Activated naive CD8-positive, alpha-beta T cell treated with anti-CD3 and anti-CD28 coated beads, Interleukin-2, amount 50 U/mL, for 24 hours (primary cell): ENCODE results near the gene BICRA.

Experiments used
- ATAC-seq: fragments of 150-1000 bp; cut with Tn5 transposase; one replicate; pipeline ENCODE4 v1.10.0; 2021
- DNase-seq: peaks from one replicate; pipeline ENCODE4 v3.0.0; 2021
- H3K27ac Mint-ChIP-seq: one replicate; pipeline ENCODE4 v1.8.0; 2021; ENCODE audit warnings: mild to moderate bottlenecking, mixed read lengths
- H3K27me3 Mint-ChIP-seq: one replicate; pipeline ENCODE4 v1.8.0; 2021; ENCODE audit warnings: mixed read lengths
- H3K36me3 Mint-ChIP-seq: one replicate; pipeline ENCODE4 v1.8.0; 2021; ENCODE audit warnings: low read depth, mixed read lengths
- H3K4me1 Mint-ChIP-seq: one replicate; pipeline ENCODE4 v1.8.0; 2021; ENCODE audit warnings: mixed read lengths
- H3K4me3 Mint-ChIP-seq: one replicate; pipeline ENCODE4 v1.8.0; 2021; ENCODE audit warnings: mild to moderate bottlenecking, moderate library complexity, mixed read lengths
- H3K9me3 Mint-ChIP-seq: one replicate; pipeline ENCODE4 v1.8.0; 2021; ENCODE audit warnings: mixed read lengths

BICRA gene

GRCh38 chr19:47679251-47679900, 70.4 kb downstream of the BICRA start:
- Mint-ChIP-seq H3K36me3 (peaks cover 4% of the 10 kb centered on the region), H3K27ac (no peak overlapping the region), H3K4me1 (no peaks in the 10 kb centered on the region), H3K4me3 (no peak overlapping the region), H3K9me3 (no peaks in the 10 kb centered on the region), H3K27me3 (no peaks in the 10 kb centered on the region)
- ATAC-seq, result no peak
- DNase-seq, result no peak

- DNase-seq, result no peak
- H3K9me3 Mint-ChIP-seq, result no peaks in the 10 kb centered on the region
- H3K36me3 Mint-ChIP-seq, result peaks cover 4% of the 10 kb centered on the region
- H3K27me3 Mint-ChIP-seq, result no peaks in the 10 kb centered on the region
- H3K4me3 Mint-ChIP-seq, result no peak overlapping the region
- no peaks in the 10 kb centered on the region for H3K4me1 Mint-ChIP-seq
- no peak overlapping the region for H3K27ac Mint-ChIP-seq
- ATAC-seq, result no peak
Measured at GRCh38 chr19:47679922-47680857, 71.3 kb downstream of the BICRA start.

GRCh38 chr19:47680858-47681332, 72.0 kb downstream of the BICRA start:
- Mint-ChIP-seq H3K36me3 (peaks cover 4% of the 10 kb centered on the region), H3K4me3 (no peak overlapping the region)

GRCh38 chr19:47681388-47681787, 72.5 kb downstream of the BICRA start:
- Mint-ChIP-seq H3K36me3 (peaks cover 4% of the 10 kb centered on the region), H3K9me3 (no peaks in the 10 kb centered on the region), H3K27me3 (no peaks in the 10 kb centered on the region), H3K4me3 (no peak overlapping the region), H3K4me1 (no peaks in the 10 kb centered on the region), H3K27ac (no peak overlapping the region)
- ATAC-seq, result no peak
- DNase-seq, result no peak

More at GRCh38 chr19:47680858-47681332, 72.0 kb downstream of the BICRA start:
- ATAC-seq, result no peak
- no peaks in the 10 kb centered on the region for H3K4me1 Mint-ChIP-seq
- H3K27me3 Mint-ChIP-seq, result no peaks in the 10 kb centered on the region
- no peaks in the 10 kb centered on the region for H3K9me3 Mint-ChIP-seq
- no peak for DNase-seq
- no peak overlapping the region for H3K27ac Mint-ChIP-seq

- H3K4me3 Mint-ChIP-seq, result no peak overlapping the region
- peaks cover 4% of the 10 kb centered on the region for H3K36me3 Mint-ChIP-seq
- no peak for DNase-seq
- no peaks in the 10 kb centered on the region for H3K27me3 Mint-ChIP-seq
- no peaks in the 10 kb centered on the region for H3K4me1 Mint-ChIP-seq
- H3K27ac Mint-ChIP-seq, result no peak overlapping the region
- H3K9me3 Mint-ChIP-seq, result no peaks in the 10 kb centered on the region
- ATAC-seq, result no peak
Measured at GRCh38 chr19:47681936-47682335, 73.0 kb downstream of the BICRA start.

GRCh38 chr19:47682939-47683338, 74.0 kb downstream of the BICRA start:
- no peak for ATAC-seq
- peaks cover 2% of the 10 kb centered on the region for H3K36me3 Mint-ChIP-seq
- DNase-seq, result no peak
- H3K4me3 Mint-ChIP-seq, result no peak overlapping the region
- H3K27me3 Mint-ChIP-seq, result no peaks in the 10 kb centered on the region
- H3K9me3 Mint-ChIP-seq, result no peaks in the 10 kb centered on the region
- H3K27ac Mint-ChIP-seq, result no peak overlapping the region
- no peaks in the 10 kb centered on the region for H3K4me1 Mint-ChIP-seq

GRCh38 chr19:47686679-47687450, 77.9 kb downstream of the BICRA start:
- Mint-ChIP-seq H3K27ac (no peak overlapping the region), H3K27me3 (no peaks in the 10 kb centered on the region), H3K9me3 (no peaks in the 10 kb centered on the region), H3K4me1 (no peaks in the 10 kb centered on the region), H3K4me3 (no peak overlapping the region), H3K36me3 (peaks cover 2% of the 10 kb centered on the region)
- ATAC-seq (no peak), DNase-seq (no peak)

GRCh38 chr19:47687906-47688305, 79.0 kb downstream of the BICRA start:
- no peak for ATAC-seq
- H3K36me3 Mint-ChIP-seq, result no peaks in the 10 kb centered on the region
- H3K27me3 Mint-ChIP-seq, result no peaks in the 10 kb centered on the region
- no peak overlapping the region for H3K27ac Mint-ChIP-seq
- no peaks in the 10 kb centered on the region for H3K9me3 Mint-ChIP-seq
- H3K4me3 Mint-ChIP-seq, result no peak overlapping the region
- no peaks in the 10 kb centered on the region for H3K4me1 Mint-ChIP-seq
- no peak for DNase-seq

- Mint-ChIP-seq H3K27ac (no peak overlapping the region), H3K9me3 (no peaks in the 10 kb centered on the region), H3K36me3 (no peaks in the 10 kb centered on the region), H3K4me1 (no peaks in the 10 kb centered on the region), H3K27me3 (no peaks in the 10 kb centered on the region), H3K4me3 (no peak overlapping the region)
- DNase-seq (no peak), ATAC-seq (no peak)
Measured at GRCh38 chr19:47691090-47691489, 82.2 kb downstream of the BICRA start.

- DNase-seq (no peak), ATAC-seq (no peak)
- no peak overlapping the region for H3K4me3 Mint-ChIP-seq
- H3K27me3 Mint-ChIP-seq, result no peaks in the 10 kb centered on the region
- no peaks in the 10 kb centered on the region for H3K36me3 Mint-ChIP-seq
- H3K4me1 Mint-ChIP-seq, result no peaks in the 10 kb centered on the region
- H3K9me3 Mint-ChIP-seq, result no peaks in the 10 kb centered on the region
- H3K27ac Mint-ChIP-seq, result no peak overlapping the region
Measured at GRCh38 chr19:47691782-47692181, 82.8 kb downstream of the BICRA start.

GRCh38 chr19:47693489-47693888, 84.6 kb downstream of the BICRA start:
- Mint-ChIP-seq H3K4me1 (no peaks in the 10 kb centered on the region), H3K27me3 (no peaks in the 10 kb centered on the region), H3K27ac (no peak overlapping the region), H3K9me3 (no peaks in the 10 kb centered on the region), H3K4me3 (no peak overlapping the region), H3K36me3 (no peaks in the 10 kb centered on the region)
- ATAC-seq, result no peak
- no peak for DNase-seq

GRCh38 chr19:47693903-47694302, 85.0 kb downstream of the BICRA start:
- Mint-ChIP-seq H3K36me3 (no peaks in the 10 kb centered on the region), H3K27ac (no peak overlapping the region), H3K27me3 (no peaks in the 10 kb centered on the region), H3K4me1 (no peaks in the 10 kb centered on the region), H3K9me3 (no peaks in the 10 kb centered on the region), H3K4me3 (no peak overlapping the region)
- ATAC-seq, result no peak
- DNase-seq, result no peak

GRCh38 chr19:47694466-47695273, 85.7 kb downstream of the BICRA start:
- ATAC-seq, result no peak
- no peak overlapping the region for H3K27ac Mint-ChIP-seq
- DNase-seq, result no peak

More at GRCh38 chr19:47694466-47695273, 85.7 kb downstream of the BICRA start:
- Mint-ChIP-seq H3K9me3 (no peaks in the 10 kb centered on the region), H3K36me3 (no peaks in the 10 kb centered on the region), H3K27me3 (no peaks in the 10 kb centered on the region), H3K4me1 (no peaks in the 10 kb centered on the region), H3K4me3 (no peak overlapping the region)
